MM.1S (cell line): ENCODE results near the gene TIMM23.

ENCODE experiments used
- EZH2phosphoT487 ChIP-seq: fragments of 300-600 bp; sonication (generic); IDR thresholded peaks from 2 replicates; pipeline ENCODE4 v1.6.1; 2018; ENCODE audit warnings: antibody characterized with exemption, low read length
- TF ChIP-seq, protein P1 (sequence below): fragments of 300-600 bp; sonication (generic); IDR thresholded peaks from 2 replicates; pipeline ENCODE4 v1.5.1; 2016; ENCODE audit warnings: antibody characterized with exemption, low read length, mixed read lengths

DNA sequence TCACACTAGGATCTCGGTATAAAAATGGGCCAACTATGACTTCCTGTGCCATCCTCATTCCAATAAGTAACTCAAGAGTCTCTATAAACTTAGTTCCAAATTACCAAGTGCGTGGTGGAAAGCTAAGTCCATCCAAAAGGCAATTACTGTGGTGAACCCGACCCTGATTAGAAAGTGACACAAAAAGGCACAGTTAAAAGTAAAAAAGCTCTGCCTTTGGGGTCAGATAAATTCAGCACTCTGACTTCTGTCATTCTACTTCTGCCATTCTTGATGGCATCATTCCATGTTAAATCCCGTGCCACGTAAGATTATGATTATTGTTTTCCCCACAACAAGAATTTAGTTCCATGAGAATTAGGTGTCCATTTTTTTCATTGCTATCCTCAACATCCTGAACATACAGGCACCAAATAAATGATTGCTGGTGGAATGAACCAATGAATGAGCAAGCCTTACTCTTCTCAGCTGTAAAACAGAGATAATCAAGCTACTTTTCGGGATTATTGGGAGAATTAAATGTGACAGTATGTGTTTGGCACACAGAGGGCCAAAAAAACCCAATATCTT lies 57.3 kb downstream of the TIMM23 start:
- TF ChIP-seq, protein P1, sequence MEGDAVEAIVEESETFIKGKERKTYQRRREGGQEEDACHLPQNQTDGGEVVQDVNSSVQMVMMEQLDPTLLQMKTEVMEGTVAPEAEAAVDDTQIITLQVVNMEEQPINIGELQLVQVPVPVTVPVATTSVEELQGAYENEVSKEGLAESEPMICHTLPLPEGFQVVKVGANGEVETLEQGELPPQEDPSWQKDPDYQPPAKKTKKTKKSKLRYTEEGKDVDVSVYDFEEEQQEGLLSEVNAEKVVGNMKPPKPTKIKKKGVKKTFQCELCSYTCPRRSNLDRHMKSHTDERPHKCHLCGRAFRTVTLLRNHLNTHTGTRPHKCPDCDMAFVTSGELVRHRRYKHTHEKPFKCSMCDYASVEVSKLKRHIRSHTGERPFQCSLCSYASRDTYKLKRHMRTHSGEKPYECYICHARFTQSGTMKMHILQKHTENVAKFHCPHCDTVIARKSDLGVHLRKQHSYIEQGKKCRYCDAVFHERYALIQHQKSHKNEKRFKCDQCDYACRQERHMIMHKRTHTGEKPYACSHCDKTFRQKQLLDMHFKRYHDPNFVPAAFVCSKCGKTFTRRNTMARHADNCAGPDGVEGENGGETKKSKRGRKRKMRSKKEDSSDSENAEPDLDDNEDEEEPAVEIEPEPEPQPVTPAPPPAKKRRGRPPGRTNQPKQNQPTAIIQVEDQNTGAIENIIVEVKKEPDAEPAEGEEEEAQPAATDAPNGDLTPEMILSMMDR, result no peak
- no peak for TF ChIP-seq EZH2phosphoT487
